HepG2 (cell line): ENCODE measurements around the gene C21orf58. TPM values are rescaled to one million over a fixed set of nuclear protein-coding genes. Genes with fewer than 3 reads are reported as not detected.

Experiments
- ARID5B ChIP-seq: IDR thresholded peaks from 2 replicates; pipeline ENCODE4 v1.4.0; 2020; ENCODE audit warnings: mild to moderate bottlenecking, missing genetic modification reagents
- HOXA7 ChIP-seq: sonication (generic); formaldehyde crosslinking; IDR thresholded peaks from 2 replicates; pipeline ENCODE4 v1.8.1; 2022; ENCODE audit warnings: mild to moderate bottlenecking, missing genetic modification reagents, moderate library complexity
- KLF16 ChIP-seq, 2 experiments: sonication (generic) in 1 of 2; formaldehyde crosslinking in 1 of 2; IDR thresholded peaks; 2 replicates each; pipeline versions ENCODE4 v1.6.1 to v1.8.0; 2016 to 2023; ENCODE audit warnings: missing genetic modification reagents in 2 of 2, missing compliant biosample characterization in 1 of 2
- KLF9 ChIP-seq: IDR thresholded peaks from 2 replicates; pipeline ENCODE4 v1.6.1; 2016; ENCODE audit warnings: low read depth
- NFE2L1 ChIP-seq: sonication (generic); formaldehyde crosslinking; IDR thresholded peaks from 2 replicates; pipeline ENCODE4 v1.4.0; 2020; ENCODE audit warnings: missing genetic modification reagents, mild to moderate bottlenecking, borderline replicate concordance
- TCF12 ChIP-seq, 2 experiments: fragments of 450-650 bp in 1 of 2; sonication (generic) in 1 of 2; formaldehyde crosslinking in 1 of 2; IDR thresholded peaks; 2 replicates each; pipeline versions ENCODE4 v1.6.1 to v1.8.0; 2017 to 2022; ENCODE audit warnings: antibody characterized with exemption in 1 of 2, mild to moderate bottlenecking in 1 of 2, missing genetic modification reagents in 1 of 2, moderate library complexity in 1 of 2
- ZFP36 ChIP-seq: fragments of 150-350 bp; IDR thresholded peaks from 2 replicates; pipeline ENCODE4 v1.6.1; 2018; ENCODE audit warnings: borderline replicate concordance, low read length, low read depth; ENCODE audit not compliant: partially characterized antibody
- ZFP37 ChIP-seq: sonication (generic); formaldehyde crosslinking; IDR thresholded peaks from 2 replicates; pipeline ENCODE4 v1.4.0; 2020; ENCODE audit warnings: missing genetic modification reagents, borderline replicate concordance
- ZFP90 ChIP-seq: sonication (generic); formaldehyde crosslinking; IDR thresholded peaks from 2 replicates; pipeline ENCODE4 v1.8.0; 2022; ENCODE audit warnings: missing genetic modification reagents, mild to moderate bottlenecking, inconsistent platforms, borderline replicate concordance
- ZFY ChIP-seq: sonication (generic); formaldehyde crosslinking; IDR thresholded peaks from 2 replicates; pipeline ENCODE4 v1.4.0; 2020; ENCODE audit warnings: missing genetic modification reagents
- ZKSCAN5 ChIP-seq: sonication (generic); formaldehyde crosslinking; IDR thresholded peaks from 2 replicates; pipeline ENCODE4 v1.5.1; 2020; ENCODE audit warnings: mild to moderate bottlenecking, missing genetic modification reagents
- ZNF12 ChIP-seq: sonication (generic); formaldehyde crosslinking; IDR thresholded peaks from 2 replicates; pipeline ENCODE4 v1.5.0; 2020; ENCODE audit warnings: missing genetic modification reagents
- ZNF280B ChIP-seq: sonication (generic); formaldehyde crosslinking; IDR thresholded peaks from 2 replicates; pipeline ENCODE4 v1.5.0; 2020; ENCODE audit warnings: missing genetic modification reagents, mild to moderate bottlenecking, borderline replicate concordance
- ZNF317 ChIP-seq: sonication (generic); formaldehyde crosslinking; IDR thresholded peaks from 2 replicates; pipeline ENCODE4 v1.5.0; 2020; ENCODE audit warnings: mild to moderate bottlenecking, missing genetic modification reagents
- ZNF333 ChIP-seq: sonication (generic); formaldehyde crosslinking; IDR thresholded peaks from 2 replicates; pipeline ENCODE4 v1.4.0; 2020; ENCODE audit warnings: mild to moderate bottlenecking, missing genetic modification reagents, borderline replicate concordance
- ZNF446 ChIP-seq: sonication (generic); formaldehyde crosslinking; IDR thresholded peaks from 2 replicates; pipeline ENCODE4 v1.5.0; 2020; ENCODE audit warnings: mild to moderate bottlenecking, missing genetic modification reagents
- ZNF609 ChIP-seq: sonication (generic); formaldehyde crosslinking; IDR thresholded peaks from 2 replicates; pipeline ENCODE4 v1.4.0; 2020; ENCODE audit warnings: mild to moderate bottlenecking, missing genetic modification reagents, borderline replicate concordance
- ZNF674 ChIP-seq: sonication (generic); formaldehyde crosslinking; IDR thresholded peaks from 2 replicates; pipeline ENCODE4 v1.5.0; 2020; ENCODE audit warnings: low read depth, mild to moderate bottlenecking, missing genetic modification reagents
- ZNF816 ChIP-seq: sonication (generic); formaldehyde crosslinking; IDR thresholded peaks from 2 replicates; pipeline ENCODE4 v1.8.0; 2022; ENCODE audit warnings: missing genetic modification reagents, mild to moderate bottlenecking, borderline replicate concordance
- polyA plus RNA-seq, 8 experiments: library from polyadenylated mRNA; depleted of rRNA in 3 of 8; stranded (reverse) in 7 of 8; unstranded in 1 of 8; fragments of >200 nt; fragmentation: Illumina TruSeq in 4 of 8; extraction: Trizol in 4 of 8; gene quantifications; 2 replicates each; pipeline versions ENCODE4 v1.2.1 to v1.2.3, GENCODE V29; 2011 to 2016; ENCODE audit warnings: low read depth in 4 of 8, missing spikeins in 1 of 8, mixed read lengths in 1 of 8; ENCODE audit not compliant: insufficient read depth in 1 of 8
- total RNA-seq, 5 experiments: library from RNA; depleted of rRNA; stranded (reverse); fragments of >200 nt; fragmentation: Illumina TruSeq; extraction: Trizol; gene quantifications; 2 replicates each; pipeline ENCODE4 v1.2.3, GENCODE V29; 2016; ENCODE audit warnings: low read depth in 1 of 5

Gene C21orf58
- total and polyA plus RNA-seq, 2 of the 13 experiments (the other 11 are each of a cell fraction or from before 2014, with no cell fraction given): 3.5 to 6.8 TPM

GRCh38 chr21:46295996-46296752 lies 27.5 kb downstream of the C21orf58 start (continued):
- TF ChIP-seq KLF16 (CRISPR knock-in tag; IDR thresholded peaks at IDR 0.05): no peak; a peak in 1 of 4 replicates
- TF ChIP-seq ZNF816: no peak
- TF ChIP-seq ZNF609 (CRISPR knock-in tag): no peak
- TF ChIP-seq ZNF317 (CRISPR knock-in tag): 0 out of 2 replicates have a peak, but pooled peaks have one; percentile 46
- TF ChIP-seq ZFP90 (CRISPR knock-in tag): no peak
- no peak for TF ChIP-seq NFE2L1 (CRISPR knock-in tag)
- peak; percentile 78 for TF ChIP-seq ZFY (CRISPR knock-in tag)
- 0 out of 2 replicates have a peak, but pooled peaks have one; percentile 49 for TF ChIP-seq KLF9 (CRISPR knock-in tag)
- no peak for TF ChIP-seq ZNF446 (CRISPR knock-in tag)
- TF ChIP-seq ARID5B (CRISPR knock-in tag): no peak
- no peak for TF ChIP-seq ZNF674 (CRISPR knock-in tag)
- no peak for TF ChIP-seq ZFP37 (CRISPR knock-in tag)
- no peak for TF ChIP-seq HOXA7 (CRISPR knock-in tag)
- no peak for TF ChIP-seq ZKSCAN5 (CRISPR knock-in tag)
- no peak for TF ChIP-seq ZFP36
- 0 out of 2 replicates have a peak, but pooled peaks have one; percentile 19 for TF ChIP-seq ZNF280B (CRISPR knock-in tag)
- no peak for TF ChIP-seq ZNF12 (CRISPR knock-in tag)
- no peak for TF ChIP-seq ZNF333
- TF ChIP-seq TCF12 (IDR thresholded peaks at IDR 0.05): no peak
- no peak for TF ChIP-seq TCF12 (CRISPR knock-in tag; IDR thresholded peaks at IDR 0.05)
